Left renal pelvis (tissue), 4 donors: ENCODE results near the gene KLF11. TPM values are rescaled to one million over a fixed set of nuclear protein-coding genes. Genes with fewer than 3 reads are reported as not detected.

Source experiments
- polyA plus RNA-seq, 4 donors: library from polyadenylated mRNA; unstranded; fragments of 120-200 nt; gene quantifications; one replicate each; pipeline ENCODE4 v1.2.1, GENCODE V29; 2013; ENCODE audit not compliant: insufficient read length in 4 of 4

Gene KLF11
- polyA plus RNA-seq, 4 donors: 20.6 to 27.6 (median 25.0) TPM

Other genes starting within 250 kb of the KLF11 start
- gene TAF1B, start 200.1 kb upstream of the KLF11 start, polyA plus RNA-seq: 10 to 100 TPM; 21.8 to 31.4 (median 29.5) TPM
- gene GRHL1, start 91.9 kb upstream of the KLF11 start, polyA plus RNA-seq: 1 to 10 TPM in 3 of 4 donors, under 1 TPM in 1; 0.86 to 8.0 (median 6.7) TPM
- gene CYS1, start 36.9 kb downstream of the KLF11 start, polyA plus RNA-seq: 100 to 1,000 TPM in 1 of 4 donors, 10 to 100 TPM in 2, 1 to 10 TPM in 1; 6.1 to 100 (median 90.1) TPM
- gene RRM2, start 79.2 kb downstream of the KLF11 start, polyA plus RNA-seq: 10 to 100 TPM; 58.4 to 60.6 (median 59.0) TPM